K562 (cell line): ENCODE results near the gene SLBP. TPM values are rescaled to one million over a fixed set of nuclear protein-coding genes. Genes with fewer than 3 reads are reported as not detected.
A peak's percentile ranks its signal among the peaks of the same experiment; 100 is the strongest.

Experiments
- BACH1 ChIP-seq: fragments of 200-800 bp; sonication (Bioruptor generic); IDR thresholded peaks from 2 replicates; pipeline ENCODE4 v1.6.1; 2016; ENCODE audit warnings: missing genetic modification characterization, missing compliant biosample characterization
- CC2D1A ChIP-seq: fragments of 450-650 bp; IDR thresholded peaks from 2 replicates; pipeline ENCODE4 v1.6.1; 2017; ENCODE audit warnings: mild to moderate bottlenecking
- CEBPB ChIP-seq: fragments of 450-650 bp; IDR thresholded peaks from 2 replicates; pipeline ENCODE4 v1.6.1; 2016; ENCODE audit warnings: missing genetic modification characterization, missing compliant biosample characterization
- CUX1 ChIP-seq: fragments of 200-800 bp; sonication (Bioruptor generic); IDR thresholded peaks from 2 replicates; pipeline ENCODE4 v1.6.1; 2016; ENCODE audit warnings: missing genetic modification characterization, missing compliant biosample characterization
- FOXP4 ChIP-seq: sonication (generic); formaldehyde crosslinking; IDR thresholded peaks from 2 replicates; pipeline ENCODE4 v1.8.0; 2022; ENCODE audit warnings: mild to moderate bottlenecking, missing genetic modification reagents, borderline replicate concordance
- MIER1 ChIP-seq: fragments of 450-650 bp; IDR thresholded peaks from 2 replicates; pipeline ENCODE4 v1.6.1; 2016; ENCODE audit warnings: antibody characterized with exemption, mild to moderate bottlenecking, low read depth
- NFYB ChIP-seq: IDR thresholded peaks from 2 replicates; pipeline ENCODE4 v1.6.1; 2011; ENCODE audit warnings: mild to moderate bottlenecking, moderate library complexity; ENCODE audit not compliant: insufficient read length; ENCODE audit errors: extremely low read depth
- POLR2B ChIP-seq: fragments of 450-650 bp; IDR thresholded peaks from 2 replicates; pipeline ENCODE4 v1.6.1; 2018; ENCODE audit warnings: low read depth; ENCODE audit not compliant: partially characterized antibody
- RERE ChIP-seq: sonication (generic); formaldehyde crosslinking; IDR thresholded peaks from 2 replicates; pipeline ENCODE4 v1.8.0; 2023; ENCODE audit warnings: missing genetic modification reagents, mild to moderate bottlenecking, borderline replicate concordance
- RFX5 ChIP-seq: IDR thresholded peaks from 2 replicates; pipeline ENCODE4 v1.6.1; 2011; ENCODE audit warnings: low read depth, mild to moderate bottlenecking, improper control_type of control experiment, low read length
- SPI1 ChIP-seq: IDR thresholded peaks from 2 replicates; pipeline ENCODE4 v1.6.1; 2011; ENCODE audit warnings: low read depth, low read length, control low read depth, borderline replicate concordance
- STAG1 ChIP-seq: sonication (generic); formaldehyde crosslinking; IDR thresholded peaks from 2 replicates; pipeline ENCODE4 v1.5.0; 2020; ENCODE audit warnings: missing genetic modification reagents, borderline replicate concordance
- XRCC4 ChIP-seq: IDR thresholded peaks from one replicate; pipeline ENCODE4 v1.6.1; 2011; ENCODE audit not compliant: insufficient read depth, insufficient read length; ENCODE audit errors: extremely low read depth
- ZC3H8 ChIP-seq: fragments of 450-650 bp; IDR thresholded peaks from 2 replicates; pipeline ENCODE4 v1.6.1; 2017
- polyA plus RNA-seq, 8 experiments: library from polyadenylated mRNA; depleted of rRNA in 4 of 8; stranded (reverse) in 5 of 8; unstranded in 3 of 8; fragments of >200 nt; fragmentation: Nextera tagmentation in 2 of 8; fragmentation: Illumina TruSeq in 1 of 8; extraction: Ambion mirVana in 2 of 8; extraction: Trizol in 1 of 8; gene quantifications; 2 replicates each; pipeline versions ENCODE4 v1.2.1 to v1.2.3, GENCODE V29; 2011 to 2014; ENCODE audit warnings: inconsistent platforms in 1 of 8, missing spikeins in 1 of 8
- total RNA-seq, 7 experiments: library from RNA; depleted of rRNA in 6 of 7; stranded (reverse); fragments of >200 nt in 6 of 7; fragmentation: Illumina TruSeq in 2 of 7; extraction: Trizol in 2 of 7; gene quantifications; 2 replicates each; pipeline versions ENCODE4 v1.2.1 to v1.2.3, GENCODE V29; 2011 to 2021; ENCODE audit warnings: low replicate concordance in 1 of 7

SLBP gene
- total and polyA plus RNA-seq, 9 of the 15 experiments (the other 6 are each of a cell fraction or from before 2014, with no cell fraction given): 49.4 to 221 (median 162) TPM

- TF ChIP-seq RERE (CRISPR knock-in tag) (peak; percentile 95; the same call in 1 of the 2 replicates), STAG1 (CRISPR knock-in tag) (no peak; the same call in 1 of the 2 replicates), FOXP4 (CRISPR knock-in tag) (peak; percentile 90; the same call in 1 of the 2 replicates), CC2D1A (no peak), BACH1 (tag) (no peak), CEBPB (tag) (no peak), CUX1 (CRISPR knock-in tag) (no peak), MIER1 (no peak), XRCC4 (no peak), POLR2B (no peak), RFX5 (no peak), NFYB (no peak), ZC3H8 (no peak), SPI1 (no peak)
Observed at GRCh38 chr4:1683736-1684505, 28.2 kb downstream of the SLBP start, which contains the start of gene FAM53A (continued).
